ENCODE results near the gene SURF4. TPM values are rescaled to one million over a fixed set of nuclear protein-coding genes. Genes with fewer than 3 reads are reported as not detected.
A peak's percentile ranks its signal among the peaks of the same experiment; 100 is the strongest.

Gene SURF4
- total RNA-seq, 1 donor from 2014 or later, result 243 TPM

- TF ChIP-seq CTCF (IDR thresholded peaks at IDR 0.05), result no peak
- peaks cover 56% of the 10 kb centered on the region for H3K4me1 Mint-ChIP-seq (ENCODE audit: low read depth)
- H3K27ac Mint-ChIP-seq (ENCODE audit: unreplicated experiment), result peak overlapping the region; percentile 97
- peak overlapping the region; percentile 84 for H3K4me3 Mint-ChIP-seq (ENCODE audit: unreplicated experiment)
- H3K27me3 Mint-ChIP-seq (ENCODE audit: low read depth), result no peaks in the 10 kb centered on the region
- no peak for DNase-seq (ENCODE audit: low spot score)
- no peaks in the 10 kb centered on the region for H3K9me3 Mint-ChIP-seq (ENCODE audit: low read depth)
- H3K36me3 Mint-ChIP-seq (ENCODE audit: low read depth), result peaks cover 8% of the 10 kb centered on the region
Observed at GRCh38 chr9:133374612-133375115, 1.2 kb downstream of the SURF4 start.

- H3K4me1 Mint-ChIP-seq (ENCODE audit: low read depth), result peaks cover 68% of the 10 kb centered on the region
- DNase-seq (ENCODE audit: low spot score), result no peak
- no peaks in the 10 kb centered on the region for H3K27me3 Mint-ChIP-seq (ENCODE audit: low read depth)
- no peaks in the 10 kb centered on the region for H3K9me3 Mint-ChIP-seq (ENCODE audit: low read depth)
- peak overlapping the region; percentile 59 for H3K27ac Mint-ChIP-seq (ENCODE audit: unreplicated experiment)
- peaks cover 11% of the 10 kb centered on the region for H3K36me3 Mint-ChIP-seq (ENCODE audit: low read depth)
- no peak for TF ChIP-seq CTCF (IDR thresholded peaks at IDR 0.05)
- no peak overlapping the region for H3K4me3 Mint-ChIP-seq (ENCODE audit: unreplicated experiment)
Observed at GRCh38 chr9:133372144-133372543, 3.7 kb downstream of the SURF4 start.

GRCh38 chr9:133371261-133371711, 4.6 kb downstream of the SURF4 start:
- no peak for DNase-seq (ENCODE audit: low spot score)
- Mint-ChIP-seq H3K4me1 (ENCODE audit: low read depth) (peaks cover 62% of the 10 kb centered on the region), H3K9me3 (ENCODE audit: low read depth) (no peaks in the 10 kb centered on the region), H3K27ac (ENCODE audit: unreplicated experiment) (peak overlapping the region; percentile 52), H3K36me3 (ENCODE audit: low read depth) (peaks cover 14% of the 10 kb centered on the region), H3K4me3 (ENCODE audit: unreplicated experiment) (no peak overlapping the region), H3K27me3 (ENCODE audit: low read depth) (no peaks in the 10 kb centered on the region)
- no peak for TF ChIP-seq CTCF (IDR thresholded peaks at IDR 0.05)

GRCh38 chr9:133370685-133371084, 5.2 kb downstream of the SURF4 start:
- no peaks in the 10 kb centered on the region for H3K27me3 Mint-ChIP-seq (ENCODE audit: low read depth)
- H3K36me3 Mint-ChIP-seq (ENCODE audit: low read depth), result peaks cover 17% of the 10 kb centered on the region
- TF ChIP-seq CTCF (IDR thresholded peaks at IDR 0.05), result no peak
- H3K4me3 Mint-ChIP-seq (ENCODE audit: unreplicated experiment), result no peak overlapping the region
- no peak for DNase-seq (ENCODE audit: low spot score)
- no peaks in the 10 kb centered on the region for H3K9me3 Mint-ChIP-seq (ENCODE audit: low read depth)
- peak overlapping the region; percentile 24 for H3K27ac Mint-ChIP-seq (ENCODE audit: unreplicated experiment)
- peaks cover 62% of the 10 kb centered on the region for H3K4me1 Mint-ChIP-seq (ENCODE audit: low read depth)

- Mint-ChIP-seq H3K36me3 (ENCODE audit: low read depth) (peaks cover 20% of the 10 kb centered on the region), H3K4me3 (ENCODE audit: unreplicated experiment) (no peak overlapping the region), H3K27ac (ENCODE audit: unreplicated experiment) (peak overlapping the region; percentile 28)
Observed at GRCh38 chr9:133369933-133370332, 5.9 kb downstream of the SURF4 start.

More at GRCh38 chr9:133369933-133370332, 5.9 kb downstream of the SURF4 start:
- H3K4me1 Mint-ChIP-seq (ENCODE audit: low read depth), result peaks cover 62% of the 10 kb centered on the region
- H3K9me3 Mint-ChIP-seq (ENCODE audit: low read depth), result no peaks in the 10 kb centered on the region
- TF ChIP-seq CTCF (IDR thresholded peaks at IDR 0.05), result no peak
- DNase-seq (ENCODE audit: low spot score), result no peak
- no peaks in the 10 kb centered on the region for H3K27me3 Mint-ChIP-seq (ENCODE audit: low read depth)
